Neuronal stem cell (in vitro differentiated cells): ENCODE measurements around the gene SSC5D.

Source experiments
- DNase-seq: peaks from one replicate; pipeline ENCODE4 v3.0.0-alpha.2; 2013; ENCODE audit warnings: low spot score
- H2AFZ ChIP-seq: one replicate; pipeline ENCODE4 v1.6.1; 2013; ENCODE audit warnings: mild to moderate bottlenecking, low read length, inconsistent platforms
- H2AK5ac ChIP-seq: 2 replicates; pipeline ENCODE4 v1.6.1; 2013; ENCODE audit warnings: low read depth, mild to moderate bottlenecking, inconsistent platforms, low read length, moderate library complexity, mixed read lengths
- H2BK120ac ChIP-seq: 2 replicates; pipeline ENCODE4 v1.6.1; 2013; ENCODE audit warnings: low read depth, mild to moderate bottlenecking, inconsistent platforms, low read length, moderate library complexity, mixed read lengths
- H2BK12ac ChIP-seq: one replicate; pipeline ENCODE4 v1.6.1; 2013; ENCODE audit warnings: low read length, inconsistent platforms
- H2BK15ac ChIP-seq: 2 replicates; pipeline ENCODE4 v1.6.1; 2013; ENCODE audit warnings: mild to moderate bottlenecking, low read length, inconsistent platforms, mixed read lengths
- H2BK5ac ChIP-seq: one replicate; pipeline ENCODE4 v1.6.1; 2013; ENCODE audit warnings: inconsistent platforms, mild to moderate bottlenecking, low read length, moderate library complexity
- H3K14ac ChIP-seq: one replicate; pipeline ENCODE4 v1.6.1; 2013; ENCODE audit warnings: low read length, inconsistent platforms
- H3K18ac ChIP-seq: 2 replicates; pipeline ENCODE4 v1.6.1; 2013; ENCODE audit warnings: low read length, inconsistent platforms
- H3K23ac ChIP-seq: 2 replicates; pipeline ENCODE4 v1.6.1; 2013; ENCODE audit warnings: low read depth, mild to moderate bottlenecking, mixed read lengths, low read length, inconsistent platforms; ENCODE audit not compliant: poor library complexity
- H3K27ac ChIP-seq: replicated peaks from 3 replicates; pipeline ENCODE4 v1.5.1; 2013; ENCODE audit warnings: low read length, inconsistent platforms
- H3K27me3 ChIP-seq, 3 experiments: 2 replicates each; pipeline ENCODE4 v1.6.1; 2013; ENCODE audit warnings: low read length in 3 of 3, mild to moderate bottlenecking in 2 of 3, inconsistent platforms in 1 of 3, low read depth in 1 of 3, mixed read lengths in 1 of 3, moderate library complexity in 1 of 3; ENCODE audit not compliant: control insufficient read depth in 3 of 3, insufficient read depth in 3 of 3
- H3K36me3 ChIP-seq, 2 donors: replicated peaks in 1 of 2; 2 replicates each; pipeline ENCODE4 v1.6.1; 2013; ENCODE audit warnings: low read length in 2 of 2; ENCODE audit not compliant: control insufficient read depth in 2 of 2, insufficient read depth in 2 of 2
- H3K4ac ChIP-seq: 2 replicates; pipeline ENCODE4 v1.6.1; 2013; ENCODE audit warnings: inconsistent platforms, mild to moderate bottlenecking, low read length, moderate library complexity
- H3K4me1 ChIP-seq, 2 donors: 1 replicate in 1 of 2; 2 replicates in 1 of 2; pipeline ENCODE4 v1.6.1; 2013; ENCODE audit warnings: low read length in 2 of 2, low read depth in 1 of 2; ENCODE audit not compliant: control insufficient read depth in 2 of 2, insufficient read depth in 1 of 2
- H3K4me2 ChIP-seq: one replicate; pipeline ENCODE4 v1.6.1; 2013; ENCODE audit warnings: mild to moderate bottlenecking, low read length, inconsistent platforms; ENCODE audit not compliant: insufficient read depth, poor library complexity, severe bottlenecking
- H3K4me3 ChIP-seq, 2 donors: 2 replicates each; pipeline ENCODE4 v1.5.1; 2013; ENCODE audit warnings: low read length in 2 of 2, mild to moderate bottlenecking in 2 of 2, inconsistent platforms in 1 of 2, moderate library complexity in 1 of 2
- H3K79me1 ChIP-seq: one replicate; pipeline ENCODE4 v1.6.1; 2013; ENCODE audit warnings: low read depth, mild to moderate bottlenecking, inconsistent platforms, low read length, moderate library complexity
- H3K9ac ChIP-seq: one replicate; pipeline ENCODE4 v1.6.1; 2013; ENCODE audit warnings: mild to moderate bottlenecking, low read depth, low read length, inconsistent platforms; ENCODE audit not compliant: poor library complexity
- H3K9me3 ChIP-seq, 2 donors: replicated peaks in 1 of 2; 2 replicates each; pipeline versions ENCODE3 to v1.6.1; 2013; ENCODE audit warnings: low read length in 2 of 2, mild to moderate bottlenecking in 2 of 2, inconsistent platforms in 1 of 2, low read depth in 1 of 2, mixed read lengths in 1 of 2, moderate library complexity in 1 of 2; ENCODE audit not compliant: control insufficient read depth in 2 of 2, insufficient read depth in 1 of 2
- H4K8ac ChIP-seq: one replicate; pipeline ENCODE4 v1.6.1; 2013; ENCODE audit warnings: low read depth, mild to moderate bottlenecking, inconsistent platforms, low read length, moderate library complexity
- H4K91ac ChIP-seq: one replicate; pipeline ENCODE4 v1.6.1; 2013; ENCODE audit warnings: low read length, low read depth, mild to moderate bottlenecking, inconsistent platforms; ENCODE audit not compliant: poor library complexity
- WGBS, 2 donors: extraction: QIAGEN DNeasy Blood & Tissue Kit; methylation state at CpG; one replicate each; pipeline ENCODE4 v1.1.7; 2013; ENCODE audit warnings: missing lambda C conversion rate in 2 of 2, mixed read lengths in 1 of 2; ENCODE audit not compliant: insufficient read length in 2 of 2, insufficient replicate concordance in 1 of 2; ENCODE audit errors: extremely low coverage in 2 of 2; 5-methylcytosine and 5-hydroxymethylcytosine counted together

The SSC5D gene

GRCh38 chr19:55504252-55504603 lies 16.0 kb downstream of the SSC5D start:
- Histone ChIP-seq H3K4me3 (no peak overlapping the region), H4K91ac (no peak overlapping the region), H3K4ac (no peak overlapping the region), H3K4me2 (no peak overlapping the region), H2BK120ac (no peak overlapping the region), H3K23ac (no peak overlapping the region), H2BK15ac (no peak overlapping the region), H2AFZ (peak overlapping the region; percentile 96), H3K9me3 (peaks cover 7 to 8% of the 10 kb centered on the region in 2 donors), H2BK5ac (no peak overlapping the region), H3K36me3 (no peaks in the 10 kb centered on the region), H3K9ac (no peak overlapping the region), H4K8ac (no peak overlapping the region), H2AK5ac (no peak overlapping the region), H3K27ac (no peak overlapping the region), H2BK12ac (no peak overlapping the region), H3K18ac (no peak overlapping the region), H3K27me3 (peaks cover 0 to 7% (median 2%) of the 10 kb centered on the region in 3 experiments), H3K79me1 (no peaks in the 10 kb centered on the region), H3K4me1 (peaks cover 0 to 7% of the 10 kb centered on the region in 2 donors), H3K14ac (no peak overlapping the region)
- DNase-seq, result no peak
- WGBS, 2 donors, result no CpG with 5 or more reads among the region's 13 CpGs

DNA sequence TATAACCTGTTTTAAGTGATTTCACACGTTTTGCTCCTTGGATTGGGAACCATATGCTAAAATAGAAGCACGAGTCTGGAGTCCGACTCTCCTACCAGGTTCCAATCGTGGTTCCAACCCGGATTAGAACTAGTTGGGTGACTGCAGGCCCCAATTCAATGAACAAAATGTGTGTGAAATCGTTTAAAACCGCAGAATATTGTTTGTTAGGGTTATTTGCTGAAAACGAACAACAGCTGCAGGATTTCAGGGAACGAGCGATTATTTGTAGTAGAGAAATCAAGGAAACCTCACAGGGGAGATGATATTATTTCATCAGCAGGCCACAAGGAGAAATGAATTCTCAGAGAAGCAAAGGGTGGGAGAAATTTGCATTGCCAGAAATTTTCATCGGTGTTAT lies 16.7 kb downstream of the SSC5D start:
- no peak overlapping the region for H2BK15ac ChIP-seq

GRCh38 chr19:55508120-55508519 lies 19.9 kb downstream of the SSC5D start:
- H3K4me2 ChIP-seq, result no peak overlapping the region
- H3K4ac ChIP-seq, result no peak overlapping the region
- no peak overlapping the region for H2AK5ac ChIP-seq
- no peak overlapping the region for H2BK12ac ChIP-seq
- no peaks in the 10 kb centered on the region for H3K36me3 ChIP-seq
- H3K79me1 ChIP-seq, result no peaks in the 10 kb centered on the region
- no peak overlapping the region for H2BK120ac ChIP-seq
- no peak overlapping the region for H4K91ac ChIP-seq
- no peak overlapping the region for H3K27ac ChIP-seq
- no peak overlapping the region for H2BK5ac ChIP-seq
- DNase-seq, result no peak
- no peak overlapping the region for H2BK15ac ChIP-seq
- H3K9ac ChIP-seq, result no peak overlapping the region
- H3K4me1 ChIP-seq, result peaks cover 0 to 7% of the 10 kb centered on the region in 2 donors
- H3K23ac ChIP-seq, result no peak overlapping the region
- H3K14ac ChIP-seq, result no peak overlapping the region
- H2AFZ ChIP-seq, result no peak overlapping the region
- no peak overlapping the region for H3K4me3 ChIP-seq
- H4K8ac ChIP-seq, result no peak overlapping the region
- no CpG with 5 or more reads among the region's 10 CpGs for WGBS, 2 donors
- H3K27me3 ChIP-seq, result peaks cover 0 to 5% (median 2%) of the 10 kb centered on the region in 3 experiments
- peaks cover 4 to 7% of the 10 kb centered on the region in 2 donors for H3K9me3 ChIP-seq
- no peak overlapping the region for H3K18ac ChIP-seq

More for the DNA sequence above, 16.7 kb downstream of the SSC5D start:
- H3K27ac ChIP-seq, result no peak overlapping the region
- no peak overlapping the region for H4K8ac ChIP-seq
- no CpG with 5 or more reads among the region's 11 CpGs for WGBS, 2 donors
- no peak overlapping the region for H3K18ac ChIP-seq
- no peaks in the 10 kb centered on the region for H3K79me1 ChIP-seq
- H3K23ac ChIP-seq, result no peak overlapping the region
- no peak overlapping the region for H2BK5ac ChIP-seq
- H3K4me1 ChIP-seq, result peaks cover 0 to 7% of the 10 kb centered on the region in 2 donors
- no peak overlapping the region for H2BK12ac ChIP-seq
- no peak overlapping the region for H3K14ac ChIP-seq
- no peak overlapping the region for H3K4ac ChIP-seq
- peaks cover 7 to 8% of the 10 kb centered on the region in 2 donors for H3K9me3 ChIP-seq
- no peak overlapping the region for H3K4me3 ChIP-seq
- no peak overlapping the region for H2AK5ac ChIP-seq
- H3K36me3 ChIP-seq, result no peaks in the 10 kb centered on the region
- peaks cover 0 to 7% (median 2%) of the 10 kb centered on the region in 3 experiments for H3K27me3 ChIP-seq
- no peak overlapping the region for H2BK120ac ChIP-seq
- no peak overlapping the region for H3K4me2 ChIP-seq
- DNase-seq, result no peak
- no peak overlapping the region for H4K91ac ChIP-seq
- no peak overlapping the region for H3K9ac ChIP-seq
- no peak overlapping the region for H2AFZ ChIP-seq

GRCh38 chr19:55516878-55517620 lies 28.8 kb downstream of the SSC5D start:
- H2AK5ac ChIP-seq, result peak overlapping the region; percentile 94
- H4K91ac ChIP-seq, result no peak overlapping the region
- no peaks in the 10 kb centered on the region for H3K79me1 ChIP-seq
- peak overlapping the region; percentile 98 for H2BK15ac ChIP-seq
- peak overlapping the region; percentile 96 for H3K18ac ChIP-seq
- no CpG with 5 or more reads among the region's 61 CpGs for WGBS, 2 donors
- peak overlapping the region; percentile 30 for H2BK12ac ChIP-seq
- H3K36me3 ChIP-seq, result no peaks in the 10 kb centered on the region
- H3K4me1 ChIP-seq, result peaks cover 2 to 5% of the 10 kb centered on the region in 2 donors
- H3K23ac ChIP-seq, result peak overlapping the region; percentile 80
- peak overlapping the region; percentile 77 for H3K4me2 ChIP-seq
- H4K8ac ChIP-seq, result peak overlapping the region; percentile 52
- H2BK120ac ChIP-seq, result peak overlapping the region; percentile 100
- H3K4me3 ChIP-seq, result no peak overlapping the region
- DNase-seq, result peak; percentile 90
- peak overlapping the region; percentile 53 for H3K4ac ChIP-seq
- H3K27ac ChIP-seq, result no peak overlapping the region
- H3K9ac ChIP-seq, result peak overlapping the region; percentile 77
- no peaks in the 10 kb centered on the region for H3K27me3 ChIP-seq
- H2BK5ac ChIP-seq, result peak overlapping the region; percentile 95
- peaks cover 0 to 5% of the 10 kb centered on the region in 2 donors for H3K9me3 ChIP-seq
- peak overlapping the region; percentile 82 for H2AFZ ChIP-seq
- H3K14ac ChIP-seq, result no peak overlapping the region
